HG02588 (cell line): Measurements from ENCODE around the gene TMEM182.

Experiments used
- ATAC-seq: cut with Tn5 transposase; IDR thresholded peaks from one replicate; pipeline ENCODE4 v1.9.1; 2021; ENCODE audit warnings: mild to moderate bottlenecking, moderate library complexity; ENCODE audit not compliant: unreplicated experiment

The TMEM182 gene

DNA sequence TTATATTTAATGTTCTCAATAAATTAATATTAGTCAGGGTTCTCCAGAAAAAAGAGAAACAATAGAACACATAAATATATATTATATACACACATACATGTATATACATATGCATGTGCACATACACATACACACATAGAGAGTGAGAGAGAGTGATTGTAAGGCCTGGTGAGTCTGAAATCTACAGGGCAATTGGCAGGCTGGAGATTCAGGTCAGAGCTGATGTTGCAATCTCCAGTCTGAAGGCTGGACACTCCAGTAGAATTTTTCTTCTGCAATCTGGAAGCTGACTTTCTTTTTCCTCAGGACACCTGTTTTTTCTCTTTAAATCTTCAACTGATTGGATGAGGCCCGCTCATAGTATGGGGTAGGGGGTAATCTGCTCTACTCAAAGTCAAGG is 3.2 kb downstream of the TMEM182 start:
- ATAC-seq: no peak

DNA sequence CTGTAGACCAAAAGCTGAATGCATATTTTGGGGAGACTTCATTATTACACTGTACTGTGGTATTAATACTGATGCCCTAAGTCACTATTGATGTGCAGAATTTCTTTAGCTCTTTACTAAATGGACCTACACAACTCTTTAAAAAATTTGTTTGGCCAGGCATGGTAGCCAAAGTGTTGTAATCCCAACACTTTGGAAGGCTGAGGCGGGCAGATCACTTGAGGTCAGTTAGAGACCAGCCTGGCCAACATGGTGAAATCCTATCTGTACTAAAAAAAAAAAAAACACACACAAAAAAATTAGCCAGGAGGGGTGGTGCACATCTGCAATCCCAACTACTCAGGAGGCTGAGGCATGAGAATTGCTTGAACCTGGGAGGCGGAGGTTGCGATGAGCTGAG is 6.4 kb downstream of the TMEM182 start:
- ATAC-seq: no peak

- ATAC-seq: no peak
Observed at GRCh38 chr2:102768892-102769291, 7.1 kb downstream of the TMEM182 start.

GRCh38 chr2:102770506-102770905 is 8.7 kb downstream of the TMEM182 start:
- ATAC-seq: no peak

- no peak for ATAC-seq
Observed at GRCh38 chr2:102771114-102771513, 9.3 kb downstream of the TMEM182 start.

- ATAC-seq: no peak
Observed at GRCh38 chr2:102772659-102773058, 10.8 kb downstream of the TMEM182 start.

GRCh38 chr2:102773149-102773705 is 11.4 kb downstream of the TMEM182 start:
- ATAC-seq: no peak

GRCh38 chr2:102778260-102778659 is 16.4 kb downstream of the TMEM182 start:
- no peak for ATAC-seq

GRCh38 chr2:102780467-102780866 is 18.6 kb downstream of the TMEM182 start:
- ATAC-seq: no peak

DNA sequence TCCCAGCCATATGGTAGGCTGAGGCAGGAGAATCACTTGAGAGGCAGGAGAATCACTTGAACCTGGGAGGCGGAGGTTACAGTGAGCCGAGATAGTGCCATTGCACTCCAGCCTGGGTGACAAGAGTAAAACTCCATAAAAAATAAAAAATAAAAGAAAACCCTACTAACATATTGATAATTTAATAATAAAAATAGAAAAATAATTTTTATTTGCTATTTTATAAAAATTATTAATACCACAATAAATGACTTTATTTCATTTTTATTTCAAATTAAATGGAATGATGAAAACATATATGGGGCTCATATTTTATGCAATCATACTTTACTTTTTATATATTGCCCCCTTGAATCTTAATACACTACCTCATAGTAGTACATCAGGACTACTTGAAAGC is 20.4 kb downstream of the TMEM182 start:
- no peak for ATAC-seq

GRCh38 chr2:102782933-102783332 is 21.1 kb downstream of the TMEM182 start:
- ATAC-seq: no peak

- no peak for ATAC-seq
Observed at GRCh38 chr2:102783506-102784183, 21.8 kb downstream of the TMEM182 start.

GRCh38 chr2:102784940-102785339 is 23.1 kb downstream of the TMEM182 start:
- no peak for ATAC-seq

- ATAC-seq: no peak
Observed at GRCh38 chr2:102788216-102788884, 26.5 kb downstream of the TMEM182 start.

DNA sequence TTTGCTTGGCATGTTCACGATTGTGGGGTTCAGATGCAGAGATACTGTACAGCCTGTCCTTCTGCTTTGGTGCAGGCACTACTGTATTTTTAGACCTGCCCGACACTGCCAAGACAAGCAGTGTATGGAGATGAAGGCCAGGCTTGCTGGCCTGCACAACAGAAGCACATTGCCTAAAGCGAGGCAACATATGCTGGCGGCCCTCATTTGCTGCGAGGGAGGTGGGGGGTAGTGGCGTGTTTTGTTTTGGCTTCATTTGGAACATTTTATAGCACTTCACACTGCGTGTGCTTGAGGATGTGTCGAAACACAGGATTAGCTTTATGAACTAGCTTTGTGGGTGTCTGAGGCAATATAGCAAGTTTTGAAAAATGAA is 27.0 kb downstream of the TMEM182 start:
- no peak for ATAC-seq

DNA sequence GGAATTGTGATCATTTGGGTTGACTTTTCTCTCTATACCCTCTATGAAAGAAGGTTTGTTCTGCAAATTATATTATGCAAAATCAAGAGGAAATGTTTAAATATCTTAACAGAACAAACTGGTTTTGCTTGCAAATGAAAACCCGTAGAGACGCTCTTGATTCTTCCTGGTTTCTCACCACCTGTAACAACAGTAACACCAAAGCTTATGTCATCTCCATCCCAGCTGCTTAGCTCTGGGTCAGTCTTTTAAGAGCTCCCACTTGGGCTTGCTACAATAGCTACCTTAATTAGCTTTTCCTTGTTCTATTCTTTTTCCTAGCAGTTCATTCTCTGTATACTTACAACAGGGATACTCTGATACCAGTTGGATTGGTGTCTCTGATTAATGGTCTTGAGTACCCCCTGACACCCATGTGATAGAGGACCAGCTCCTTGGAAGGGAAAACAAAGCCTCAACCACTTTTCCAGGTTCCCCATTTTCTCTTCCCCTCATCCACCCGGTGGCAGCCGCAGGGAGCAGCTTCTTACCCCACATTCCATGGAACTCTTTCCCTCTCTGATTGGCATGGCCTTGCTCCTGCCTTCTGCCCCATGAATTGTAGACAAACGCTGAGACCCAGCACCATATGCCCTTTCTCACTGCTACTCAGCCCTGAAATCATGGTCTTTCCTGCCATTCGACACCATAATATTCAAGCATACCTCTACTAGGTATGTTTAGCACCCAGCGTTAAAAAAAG is 27.7 kb downstream of the TMEM182 start:
- no peak for ATAC-seq

DNA sequence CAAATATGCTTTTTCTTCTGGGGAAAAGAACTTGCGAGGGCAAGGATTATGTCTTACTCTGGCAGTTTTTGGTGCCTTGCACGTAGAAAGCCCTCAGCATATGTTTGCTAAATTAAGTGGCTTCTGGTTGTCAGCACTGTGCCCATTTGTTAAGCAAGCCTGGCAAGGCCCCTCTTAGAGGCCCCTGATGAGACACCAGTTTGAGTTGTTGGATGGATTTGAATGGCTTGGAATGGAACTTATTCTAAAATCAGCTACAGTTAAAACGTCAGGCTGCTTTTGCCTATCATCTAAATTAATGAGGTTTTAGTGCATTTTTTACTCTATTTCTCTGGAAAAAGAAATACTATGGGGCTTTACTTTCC is 28.2 kb downstream of the TMEM182 start:
- no peak for ATAC-seq

DNA sequence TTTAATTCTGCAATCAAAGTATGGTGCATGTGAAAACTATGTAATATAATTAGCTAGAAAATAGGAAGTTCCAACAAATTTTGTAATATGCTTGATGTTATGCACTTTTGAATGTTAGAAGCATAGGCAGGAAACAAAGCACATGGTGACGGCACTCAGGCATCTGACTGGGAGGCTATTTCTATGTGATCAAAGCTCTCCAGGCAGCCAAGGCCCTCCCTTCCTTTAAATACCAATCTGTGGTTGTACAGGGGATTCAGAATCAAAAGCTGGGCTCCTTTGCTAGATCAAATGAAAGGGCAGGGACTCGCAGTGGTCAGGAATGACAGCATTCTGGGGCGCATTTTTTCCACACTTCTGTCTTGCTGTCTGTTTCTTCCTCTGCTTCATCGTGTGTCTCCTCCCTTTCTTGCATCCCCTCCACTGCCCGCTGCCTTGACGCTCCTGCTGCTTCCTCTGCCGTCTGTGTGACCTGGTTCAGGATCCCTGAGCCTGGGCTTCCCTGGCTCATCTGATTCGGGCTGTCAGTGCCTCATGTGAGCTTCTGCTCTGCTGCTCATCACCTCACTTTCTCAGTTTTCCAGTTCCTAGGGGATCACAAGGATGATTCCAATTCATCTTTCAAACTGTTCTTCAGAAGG is 30.9 kb downstream of the TMEM182 start:
- no peak for ATAC-seq

DNA sequence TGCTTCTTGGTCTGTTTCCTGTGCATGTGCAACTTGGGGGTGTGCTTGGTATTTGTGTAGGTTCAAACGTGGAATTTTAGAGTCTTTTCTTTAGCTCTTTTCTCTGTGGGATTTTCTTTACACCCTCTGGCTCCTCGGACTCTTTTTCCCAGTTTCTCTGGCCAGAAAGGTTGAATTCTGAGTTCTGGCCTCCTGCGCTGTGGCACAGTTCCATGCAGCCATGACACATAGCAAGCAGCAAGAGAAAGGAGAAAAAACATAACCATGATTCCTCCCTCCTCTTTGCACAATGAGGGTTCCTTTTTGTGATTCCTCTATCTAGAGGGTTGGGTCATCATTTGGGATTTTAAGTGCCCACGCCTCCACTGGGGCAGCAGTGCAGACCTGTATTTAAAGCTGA is 33.8 kb downstream of the TMEM182 start:
- ATAC-seq: no peak

- ATAC-seq: no peak
Observed at GRCh38 chr2:102796337-102796736, 34.5 kb downstream of the TMEM182 start.

DNA sequence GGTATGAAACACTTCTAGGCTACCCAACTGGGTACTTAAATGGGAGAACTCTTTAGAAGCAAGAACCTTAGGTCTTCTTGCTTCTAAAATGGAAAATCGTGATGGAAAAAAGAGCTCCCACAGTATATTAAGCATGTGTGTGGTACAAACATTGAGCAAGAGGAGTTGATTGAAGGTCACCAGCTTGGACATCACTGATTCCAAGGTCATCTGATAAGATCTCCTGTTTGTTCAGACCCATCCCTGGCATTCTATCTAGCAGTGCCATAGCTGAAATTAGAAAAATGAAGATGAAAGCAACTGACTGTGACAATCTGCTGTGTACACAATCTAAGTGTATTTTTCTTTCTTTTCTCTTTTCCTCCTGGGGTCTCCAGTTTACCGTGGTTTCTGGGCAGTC is 35.7 kb downstream of the TMEM182 start:
- ATAC-seq: no peak
